Natural killer cell (primary cell): ENCODE measurements around the gene XPNPEP2. TPM values are rescaled to one million over a fixed set of nuclear protein-coding genes. Genes with fewer than 3 reads are reported as not detected.

Experiments
- ATAC-seq, 3 donors: fragments of 150-1000 bp in 2 of 3; fragments of 200-7000 bp in 1 of 3; cut with Tn5 transposase; 1 replicate in 1 of 3; 2 replicates in 2 of 3; pipeline ENCODE4 v1.10.0; 2021; ENCODE audit warnings: mild to moderate bottlenecking in 2 of 3, moderate library complexity in 2 of 3
- DNase-seq, 2 donors: peaks; one replicate each; pipeline versions ENCODE4 v3.0.0 to v3.0.0-alpha.2; 2013 to 2021; ENCODE audit warnings: mixed read lengths in 1 of 2
- H3K27ac ChIP-seq: one replicate; pipeline ENCODE4 v1.5.1; 2013; ENCODE audit warnings: mild to moderate bottlenecking, low read length
- H3K27me3 ChIP-seq: one replicate; pipeline ENCODE4 v1.6.1; 2013; ENCODE audit warnings: low read length; ENCODE audit not compliant: control insufficient read depth, insufficient read depth
- H3K36me3 ChIP-seq: one replicate; pipeline ENCODE4 v1.6.1; 2013; ENCODE audit warnings: low read length; ENCODE audit not compliant: control insufficient read depth, insufficient read depth
- H3K4me1 ChIP-seq: one replicate; pipeline ENCODE4 v1.6.1; 2013; ENCODE audit warnings: low read length; ENCODE audit not compliant: control insufficient read depth, insufficient read depth
- H3K4me3 ChIP-seq: one replicate; pipeline ENCODE4 v1.5.1; 2013; ENCODE audit warnings: low read length
- H3K9me3 ChIP-seq: one replicate; pipeline ENCODE4 v1.6.1; 2013; ENCODE audit warnings: low read length; ENCODE audit not compliant: control insufficient read depth, insufficient read depth
- H3K27ac Mint-ChIP-seq, 2 donors: one replicate each; pipeline ENCODE4 v1.8.0; 2022; ENCODE audit warnings: mild to moderate bottlenecking in 2 of 2, mixed read lengths in 2 of 2, moderate library complexity in 1 of 2
- H3K27me3 Mint-ChIP-seq, 2 donors: one replicate each; pipeline ENCODE4 v1.8.0; 2022; ENCODE audit warnings: low read depth in 2 of 2, mixed read lengths in 2 of 2
- H3K36me3 Mint-ChIP-seq: one replicate; pipeline ENCODE4 v1.8.0; 2022; ENCODE audit warnings: mixed read lengths
- H3K4me1 Mint-ChIP-seq, 2 donors: one replicate each; pipeline ENCODE4 v1.8.0; 2022; ENCODE audit warnings: mixed read lengths in 2 of 2
- H3K4me3 Mint-ChIP-seq: one replicate; pipeline ENCODE4 v1.8.0; 2022; ENCODE audit warnings: mild to moderate bottlenecking, moderate library complexity, mixed read lengths
- H3K9me3 Mint-ChIP-seq, 2 donors: one replicate each; pipeline ENCODE4 v1.8.0; 2022; ENCODE audit warnings: mixed read lengths in 2 of 2
- WGBS: methylation state at CpG from one replicate; pipeline ENCODE4 v1.1.7; 2013; ENCODE audit warnings: missing lambda C conversion rate; ENCODE audit not compliant: insufficient coverage; 5-methylcytosine and 5-hydroxymethylcytosine counted together
- intact Hi-C: fragments of 100-400 bp; cut with micrococcal nuclease; formaldehyde crosslinking; loops from one replicate; pipeline ENCODE4 v1.14.2; 2022
- total RNA-seq, 4 donors: library from RNA; stranded (reverse); fragments of 120-200 nt in 1 of 4; gene quantifications; one replicate each; pipeline versions ENCODE4 v1.2.3 to v1.2.4, GENCODE V29; 2013 to 2022
- TF ChIP-seq, protein P1 (sequence below): fragments of 200-600 bp; IDR thresholded peaks from one replicate; pipeline ENCODE4 v1.8.0; 2022; ENCODE audit warnings: antibody characterized with exemption

The XPNPEP2 gene
- total RNA-seq, 3 donors from 2014 or later (not counting 1 experiment from before 2014, with no cell fraction given), result 0.96 to 2.6 (median 1.6) TPM

DNA sequence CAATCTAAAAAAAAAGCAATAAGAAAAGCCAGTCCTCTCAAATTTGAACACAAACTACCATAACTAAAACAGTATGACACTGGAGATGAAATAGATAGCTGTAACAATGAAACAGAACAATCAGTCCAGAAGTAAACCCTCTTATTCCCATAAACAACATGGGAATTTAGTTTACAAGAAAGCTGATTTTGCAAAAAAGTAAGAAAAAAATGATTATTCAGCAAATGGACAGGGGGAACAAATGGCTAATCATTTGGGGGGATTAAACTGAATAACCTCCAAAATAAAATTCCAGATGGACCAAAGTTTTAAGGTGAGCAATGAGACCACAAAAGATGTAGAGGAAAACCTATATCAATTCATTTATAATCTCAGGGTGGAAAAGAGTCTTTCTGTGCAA lies 24.9 kb downstream of the XPNPEP2 start:
- ATAC-seq, result no peak
- H3K9me3 Mint-ChIP-seq, result no peaks in the 10 kb centered on the region
- TF ChIP-seq, protein P1, sequence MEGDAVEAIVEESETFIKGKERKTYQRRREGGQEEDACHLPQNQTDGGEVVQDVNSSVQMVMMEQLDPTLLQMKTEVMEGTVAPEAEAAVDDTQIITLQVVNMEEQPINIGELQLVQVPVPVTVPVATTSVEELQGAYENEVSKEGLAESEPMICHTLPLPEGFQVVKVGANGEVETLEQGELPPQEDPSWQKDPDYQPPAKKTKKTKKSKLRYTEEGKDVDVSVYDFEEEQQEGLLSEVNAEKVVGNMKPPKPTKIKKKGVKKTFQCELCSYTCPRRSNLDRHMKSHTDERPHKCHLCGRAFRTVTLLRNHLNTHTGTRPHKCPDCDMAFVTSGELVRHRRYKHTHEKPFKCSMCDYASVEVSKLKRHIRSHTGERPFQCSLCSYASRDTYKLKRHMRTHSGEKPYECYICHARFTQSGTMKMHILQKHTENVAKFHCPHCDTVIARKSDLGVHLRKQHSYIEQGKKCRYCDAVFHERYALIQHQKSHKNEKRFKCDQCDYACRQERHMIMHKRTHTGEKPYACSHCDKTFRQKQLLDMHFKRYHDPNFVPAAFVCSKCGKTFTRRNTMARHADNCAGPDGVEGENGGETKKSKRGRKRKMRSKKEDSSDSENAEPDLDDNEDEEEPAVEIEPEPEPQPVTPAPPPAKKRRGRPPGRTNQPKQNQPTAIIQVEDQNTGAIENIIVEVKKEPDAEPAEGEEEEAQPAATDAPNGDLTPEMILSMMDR, result no peak
- no peak overlapping the region for H3K4me3 ChIP-seq
- H3K27ac ChIP-seq, result no peak overlapping the region
- peaks cover 33 to 45% of the 10 kb centered on the region in 2 donors for H3K4me1 Mint-ChIP-seq
- H3K27me3 ChIP-seq, result no peaks in the 10 kb centered on the region
- H3K9me3 ChIP-seq, result no peaks in the 10 kb centered on the region
- no peaks in the 10 kb centered on the region for H3K27me3 Mint-ChIP-seq
- no peak overlapping the region for H3K27ac Mint-ChIP-seq
- H3K36me3 ChIP-seq, result no peaks in the 10 kb centered on the region
- no peak overlapping the region for H3K4me3 Mint-ChIP-seq
- H3K4me1 ChIP-seq, result peaks cover 50% of the 10 kb centered on the region
- no peak for DNase-seq
- intact Hi-C loops, result no loop called here
- H3K36me3 Mint-ChIP-seq, result no peaks in the 10 kb centered on the region

GRCh38 chrX:129768186-129768585 lies 29.4 kb downstream of the XPNPEP2 start:
- TF ChIP-seq, protein P1, result no peak
- DNase-seq (no peak), ATAC-seq (no peak)
- peak overlapping the region; percentile 42 for H3K4me3 Mint-ChIP-seq
- Histone ChIP-seq H3K4me3 (no peak overlapping the region), H3K4me1 (peaks cover 66% of the 10 kb centered on the region), H3K9me3 (no peaks in the 10 kb centered on the region), H3K27ac (peak overlapping the region; percentile 77), H3K27me3 (no peaks in the 10 kb centered on the region), H3K36me3 (no peaks in the 10 kb centered on the region)
- peak overlapping the region; percentile 75 to 83 for H3K27ac Mint-ChIP-seq
- H3K27me3 Mint-ChIP-seq, result no peaks in the 10 kb centered on the region
- 92% methylated on average over 8 of the region's 8 CpGs for WGBS
- no peaks in the 10 kb centered on the region for H3K36me3 Mint-ChIP-seq
- no peaks in the 10 kb centered on the region for H3K9me3 Mint-ChIP-seq
- intact Hi-C loops, result no loop called here
- peaks cover 37 to 47% of the 10 kb centered on the region in 2 donors for H3K4me1 Mint-ChIP-seq

- peak overlapping the region; percentile 75 to 83 for H3K27ac Mint-ChIP-seq
- H3K36me3 Mint-ChIP-seq, result no peaks in the 10 kb centered on the region
- Histone ChIP-seq H3K4me1 (peaks cover 73% of the 10 kb centered on the region), H3K4me3 (no peak overlapping the region), H3K36me3 (no peaks in the 10 kb centered on the region), H3K27me3 (no peaks in the 10 kb centered on the region), H3K27ac (peak overlapping the region; percentile 77), H3K9me3 (no peaks in the 10 kb centered on the region)
- H3K4me1 Mint-ChIP-seq, result peaks cover 41 to 51% of the 10 kb centered on the region in 2 donors
- TF ChIP-seq, protein P1, result no peak
- no peak for DNase-seq
- intact Hi-C loops, result loop anchor here (1.0 kb wide), 2 partner anchors 9 to 12 kb away; no protein-coding TSS in a partner anchor
- H3K27me3 Mint-ChIP-seq, result no peaks in the 10 kb centered on the region
- ATAC-seq, result no peak
- H3K9me3 Mint-ChIP-seq, result no peaks in the 10 kb centered on the region
- 53% methylated on average over 7 of the region's 8 CpGs for WGBS
- peak overlapping the region; percentile 65 for H3K4me3 Mint-ChIP-seq
These were observed 30.0 kb downstream of the XPNPEP2 start for GRCh38 chrX:129768586-129769466.
